Measurements from ENCODE around the gene SDCCAG8.

The SDCCAG8 gene

DNA sequence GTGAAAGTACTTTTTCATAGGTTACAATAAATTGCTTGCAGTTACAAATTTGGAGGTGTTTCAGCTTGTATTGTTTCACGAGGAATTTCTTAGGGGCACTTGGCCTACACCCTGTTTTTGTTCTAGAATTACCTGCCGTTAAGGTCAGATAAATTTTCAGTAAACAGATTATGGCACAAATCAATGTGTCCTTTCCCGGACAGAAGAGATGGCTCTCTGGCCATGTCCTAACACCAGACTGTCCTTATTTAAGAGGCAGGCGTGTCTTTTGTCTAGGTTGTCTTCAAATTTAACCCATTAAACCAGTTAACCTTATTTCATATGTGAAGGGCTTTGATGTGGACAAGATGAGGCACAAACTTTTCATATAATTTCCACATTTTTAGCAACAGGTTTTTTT, 243.4 kb downstream of the SDCCAG8 start:
- ChIA-PET CTCF (interaction anchor here (0.6 to 0.7 kb wide), 2 partner anchors 285 to 688 kb away, joined by 3 to 4 read pairs; no protein-coding TSS in a partner anchor), POLR2A (no interaction called here)
- no peaks in the 10 kb centered on the region for H3K4me1 ChIP-seq (ENCODE audit: control insufficient read depth, insufficient read depth, low read length)
- peaks cover 0 to 15% of the 10 kb centered on the region in 2 experiments; a peak in 1 of 3 replicates for H3K36me3 ChIP-seq (ENCODE audit: control insufficient read depth in 2 of 2, insufficient read depth in 1 of 2, low read length in 2 of 2)
- TF ChIP-seq, protein P1, sequence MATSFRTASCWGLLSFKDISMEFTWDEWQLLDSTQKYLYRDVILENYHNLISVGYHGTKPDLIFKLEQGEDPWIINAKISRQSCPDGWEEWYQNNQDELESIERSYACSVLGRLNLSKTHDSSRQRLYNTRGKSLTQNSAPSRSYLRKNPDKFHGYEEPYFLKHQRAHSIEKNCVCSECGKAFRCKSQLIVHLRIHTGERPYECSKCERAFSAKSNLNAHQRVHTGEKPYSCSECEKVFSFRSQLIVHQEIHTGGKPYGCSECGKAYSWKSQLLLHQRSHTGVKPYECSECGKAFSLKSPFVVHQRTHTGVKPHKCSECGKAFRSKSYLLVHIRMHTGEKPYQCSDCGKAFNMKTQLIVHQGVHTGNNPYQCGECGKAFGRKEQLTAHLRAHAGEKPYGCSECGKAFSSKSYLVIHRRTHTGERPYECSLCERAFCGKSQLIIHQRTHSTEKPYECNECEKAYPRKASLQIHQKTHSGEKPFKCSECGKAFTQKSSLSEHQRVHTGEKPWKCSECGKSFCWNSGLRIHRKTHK (tag by site-specific recombination; IDR thresholded peaks at IDR 0.05) = no peak
- TF ChIP-seq ZFP37 (tag by site-specific recombination; IDR thresholded peaks at IDR 0.05) (no peak), SCRT2 (tag by site-specific recombination; IDR thresholded peaks at IDR 0.05) (peak; percentile 48; the same call in 1 of the 2 replicates), SALL2 (tag by site-specific recombination; IDR thresholded peaks at IDR 0.05; ENCODE audit: borderline replicate concordance) (no peak)
- TF ChIP-seq, protein P2, sequence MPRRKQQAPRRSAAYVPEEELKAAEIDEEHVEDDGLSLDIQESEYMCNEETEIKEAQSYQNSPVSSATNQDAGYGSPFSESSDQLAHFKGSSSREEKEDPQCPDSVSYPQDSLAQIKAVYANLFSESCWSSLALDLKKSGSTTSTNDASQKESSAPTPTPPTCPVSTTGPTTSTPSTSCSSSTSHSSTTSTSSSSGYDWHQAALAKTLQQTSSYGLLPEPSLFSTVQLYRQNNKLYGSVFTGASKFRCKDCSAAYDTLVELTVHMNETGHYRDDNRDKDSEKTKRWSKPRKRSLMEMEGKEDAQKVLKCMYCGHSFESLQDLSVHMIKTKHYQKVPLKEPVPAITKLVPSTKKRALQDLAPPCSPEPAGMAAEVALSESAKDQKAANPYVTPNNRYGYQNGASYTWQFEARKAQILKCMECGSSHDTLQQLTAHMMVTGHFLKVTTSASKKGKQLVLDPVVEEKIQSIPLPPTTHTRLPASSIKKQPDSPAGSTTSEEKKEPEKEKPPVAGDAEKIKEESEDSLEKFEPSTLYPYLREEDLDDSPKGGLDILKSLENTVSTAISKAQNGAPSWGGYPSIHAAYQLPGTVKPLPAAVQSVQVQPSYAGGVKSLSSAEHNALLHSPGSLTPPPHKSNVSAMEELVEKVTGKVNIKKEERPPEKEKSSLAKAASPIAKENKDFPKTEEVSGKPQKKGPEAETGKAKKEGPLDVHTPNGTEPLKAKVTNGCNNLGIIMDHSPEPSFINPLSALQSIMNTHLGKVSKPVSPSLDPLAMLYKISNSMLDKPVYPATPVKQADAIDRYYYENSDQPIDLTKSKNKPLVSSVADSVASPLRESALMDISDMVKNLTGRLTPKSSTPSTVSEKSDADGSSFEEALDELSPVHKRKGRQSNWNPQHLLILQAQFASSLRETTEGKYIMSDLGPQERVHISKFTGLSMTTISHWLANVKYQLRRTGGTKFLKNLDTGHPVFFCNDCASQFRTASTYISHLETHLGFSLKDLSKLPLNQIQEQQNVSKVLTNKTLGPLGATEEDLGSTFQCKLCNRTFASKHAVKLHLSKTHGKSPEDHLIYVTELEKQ (tag by site-specific recombination; IDR thresholded peaks at IDR 0.05; ENCODE audit: borderline replicate concordance) = no peak
- TF ChIP-seq, protein P3, sequence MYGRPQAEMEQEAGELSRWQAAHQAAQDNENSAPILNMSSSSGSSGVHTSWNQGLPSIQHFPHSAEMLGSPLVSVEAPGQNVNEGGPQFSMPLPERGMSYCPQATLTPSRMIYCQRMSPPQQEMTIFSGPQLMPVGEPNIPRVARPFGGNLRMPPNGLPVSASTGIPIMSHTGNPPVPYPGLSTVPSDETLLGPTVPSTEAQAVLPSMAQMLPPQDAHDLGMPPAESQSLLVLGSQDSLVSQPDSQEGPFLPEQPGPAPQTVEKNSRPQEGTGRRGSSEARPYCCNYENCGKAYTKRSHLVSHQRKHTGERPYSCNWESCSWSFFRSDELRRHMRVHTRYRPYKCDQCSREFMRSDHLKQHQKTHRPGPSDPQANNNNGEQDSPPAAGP (tag by site-specific recombination; IDR thresholded peaks at IDR 0.05) = no peak
- H3K9me3 ChIP-seq (ENCODE audit: control insufficient read depth, insufficient read depth, low read depth, low read length) = no peaks in the 10 kb centered on the region
- H3K27ac ChIP-seq (ENCODE audit: extremely low read depth, low read depth, low read length) = no peak overlapping the region
- H3K4me3 ChIP-seq (ENCODE audit: low read depth, low read length) = no peak overlapping the region

DNA sequence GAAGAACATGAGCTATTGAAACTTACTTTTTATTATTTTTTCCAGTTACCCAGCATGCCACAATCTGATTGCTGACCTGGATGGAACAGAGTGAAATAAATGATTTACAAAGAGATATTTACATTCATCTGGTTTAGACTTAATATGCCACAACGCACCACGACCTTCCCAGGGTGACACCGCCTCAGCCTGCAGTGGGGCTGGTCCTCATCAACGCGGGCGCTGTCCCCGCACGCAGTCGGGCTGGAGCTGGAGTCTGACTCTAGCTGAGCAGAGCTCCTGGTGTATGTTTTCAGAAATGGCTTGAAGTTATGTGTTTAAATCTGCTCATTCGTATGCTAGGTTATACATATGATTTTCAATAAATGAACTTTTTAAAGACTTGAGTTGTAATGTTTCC, 243.9 kb downstream of the SDCCAG8 start:
- POLR2A ChIA-PET = no interaction called here
- CTCF ChIA-PET = interaction anchor here (0.6 kb wide), 1 partner anchor 689 kb away, joined by 4 read pairs; no protein-coding TSS in a partner anchor

More for the DNA sequence above, 243.9 kb downstream of the SDCCAG8 start:
- no peak for TF ChIP-seq ZNF555 (tag by site-specific recombination; conservative IDR thresholded peaks at IDR 0.05)
- no peak for TF ChIP-seq SALL2 (tag by site-specific recombination; IDR thresholded peaks at IDR 0.05; ENCODE audit: borderline replicate concordance)
- TF ChIP-seq ZNF311 (tag by site-specific recombination; IDR thresholded peaks at IDR 0.05; ENCODE audit: borderline replicate concordance) = no peak
- TF ChIP-seq ZNF37A (tag by site-specific recombination; IDR thresholded peaks at IDR 0.05) = no peak
- no peak for TF ChIP-seq ZNF10 (tag by site-specific recombination; IDR thresholded peaks at IDR 0.05)
- no peak for TF ChIP-seq ZNF19 (tag by site-specific recombination; IDR thresholded peaks at IDR 0.05; ENCODE audit: low read depth)
- no peak for TF ChIP-seq ZNF2 (tag by site-specific recombination; IDR thresholded peaks at IDR 0.05)
- TF ChIP-seq IKZF3 (tag by site-specific recombination; IDR thresholded peaks at IDR 0.05) = no peak
- TF ChIP-seq HOXD13 (CRISPR knock-in tag; IDR thresholded peaks at IDR 0.05; ENCODE audit: borderline replicate concordance) = no peak
- TF ChIP-seq ZNF76 (tag by site-specific recombination; IDR thresholded peaks at IDR 0.05; ENCODE audit: borderline replicate concordance, low read depth) = no peak
- no peak for TF ChIP-seq PRDM2 (tag by site-specific recombination; IDR thresholded peaks at IDR 0.05; ENCODE audit: borderline replicate concordance)
- TF ChIP-seq ZFP41 (tag by site-specific recombination; IDR thresholded peaks at IDR 0.05; ENCODE audit: borderline replicate concordance) = no peak
- TF ChIP-seq ZNF292 (tag by site-specific recombination; IDR thresholded peaks at IDR 0.05; ENCODE audit: borderline replicate concordance, low read depth) = no peak
- TF ChIP-seq ZNF473 (tag by site-specific recombination; IDR thresholded peaks at IDR 0.05) = no peak
- TF ChIP-seq GFI1B (tag by site-specific recombination; IDR thresholded peaks at IDR 0.05) = no peak
- Histone ChIP-seq H3K36me3 (ENCODE audit: control insufficient read depth in 2 of 2, insufficient read depth in 1 of 2, low read length in 2 of 2) (peaks cover 0 to 16% of the 10 kb centered on the region in 2 experiments; a peak in 1 of 3 replicates), H3K4me3 (ENCODE audit: low read depth, low read length) (no peak overlapping the region), H3K27ac (ENCODE audit: extremely low read depth, low read depth, low read length) (no peak overlapping the region), H3K4me1 (ENCODE audit: control insufficient read depth, insufficient read depth, low read length) (no peaks in the 10 kb centered on the region), H3K9me3 (ENCODE audit: control insufficient read depth, insufficient read depth, low read depth, low read length) (no peaks in the 10 kb centered on the region)

All from HEK293 (cell line).